A549 (cell line): Measurements from ENCODE around the gene VWA5B2.

Experiments used
- CTCF ChIP-seq: fragments of >200 bp; sonication (Bioruptor Twin); formaldehyde crosslinking; IDR thresholded peaks from 3 replicates; pipeline ENCODE4 v1.5.1; 2016
- JUNB ChIP-seq: fragments of >200 bp; sonication (Bioruptor Twin); formaldehyde crosslinking; IDR thresholded peaks from 2 replicates; pipeline ENCODE4 v1.6.1; 2016
- POLR2A ChIP-seq: IDR thresholded peaks from 2 replicates; pipeline ENCODE4 v1.6.1; 2012; ENCODE audit warnings: mild to moderate bottlenecking, low read length
- RAD21 ChIP-seq, 2 experiments: fragments of >200 bp in 1 of 2; sonication (Bioruptor Twin) in 1 of 2; formaldehyde crosslinking in 1 of 2; IDR thresholded peaks in 1 of 2; conservative IDR thresholded peaks in 1 of 2; 2 replicates in 1 of 2; 3 replicates in 1 of 2; pipeline ENCODE4 v1.6.1; 2012 to 2018; ENCODE audit warnings: inconsistent platforms in 1 of 2

DNA sequence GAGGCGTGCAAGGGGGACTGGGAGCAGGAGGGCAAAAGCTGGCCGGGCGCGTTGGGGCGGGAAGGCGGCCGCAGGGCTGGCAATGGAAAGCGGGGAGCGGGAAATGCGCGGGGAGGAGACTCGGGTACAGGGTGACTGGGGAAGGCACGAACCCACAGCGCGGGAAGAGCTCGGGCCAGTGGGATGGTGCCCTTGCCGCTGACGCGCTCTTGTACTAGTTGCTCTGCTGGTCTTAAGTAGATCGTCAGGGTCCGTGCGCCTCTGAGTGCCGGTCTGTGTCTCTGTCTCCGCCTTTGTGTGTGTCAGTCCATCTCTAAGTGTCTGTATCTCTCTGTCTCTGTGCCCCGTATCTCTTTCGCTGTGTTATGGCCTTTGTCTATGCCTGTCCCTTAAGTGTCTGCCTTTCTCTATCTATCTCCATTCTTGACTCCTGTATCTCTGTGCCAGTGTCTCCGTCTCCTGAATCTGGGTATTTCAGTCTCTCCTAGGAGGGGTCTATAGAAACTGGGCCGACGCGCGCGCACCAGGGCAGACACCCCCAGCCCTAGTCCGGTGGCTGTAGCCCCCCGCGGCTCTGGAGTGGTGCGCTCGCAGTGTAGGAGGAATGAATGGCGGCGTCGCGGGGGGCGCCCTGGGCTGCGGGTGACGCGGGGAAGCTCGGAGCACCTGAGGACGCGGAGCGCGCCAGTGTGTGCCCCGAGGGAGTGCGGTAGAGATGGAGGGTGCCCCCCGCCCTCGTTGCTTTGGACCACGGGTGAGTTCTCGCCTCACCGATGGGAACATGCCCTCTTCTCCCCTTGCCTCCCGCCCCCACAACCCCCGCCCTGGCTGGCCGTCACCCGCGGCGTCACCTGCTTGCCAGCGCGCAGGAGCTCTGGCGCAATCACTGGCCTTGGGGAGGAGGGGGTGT is 32.7 kb downstream of the VWA5B2 start:
- TF ChIP-seq JUNB (no peak), RAD21 (conservative IDR thresholded peaks at IDR 0.05 in 1 of 2, IDR thresholded peaks at IDR 0.05 in 1 of 2) (no peak), CTCF (no peak), POLR2A (no peak)
